ENCODE data around the gene ARHGDIG.
A peak's percentile ranks its signal among the peaks of the same experiment; 100 is the strongest.
"Not testable (repeated sequence)": the region's sequence is repeated elsewhere in the genome, so short reads cannot be mapped to it uniquely, and the experiment has no call there.

The ARHGDIG gene

DNA sequence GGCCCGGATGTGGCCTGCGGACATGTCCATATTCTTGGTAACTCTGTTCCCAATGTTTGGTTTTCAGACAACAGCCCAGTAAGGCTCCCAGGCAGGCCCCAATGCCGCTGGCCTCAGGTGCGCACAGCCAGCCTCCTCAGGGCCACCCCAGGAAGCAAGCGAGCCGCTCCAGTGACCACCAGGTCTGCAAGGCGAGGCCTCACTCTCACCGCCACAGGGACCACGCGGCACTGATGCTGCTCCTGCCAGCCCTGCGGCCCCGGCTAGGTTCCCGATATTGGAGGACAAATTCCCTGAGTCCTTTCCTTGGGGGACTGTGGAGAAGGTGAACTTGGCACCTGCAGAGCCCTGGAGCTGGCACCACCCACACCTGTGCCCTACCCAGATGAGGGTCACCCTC, 21.6 kb downstream of the ARHGDIG start:
- DNase-seq = no peak

DNA sequence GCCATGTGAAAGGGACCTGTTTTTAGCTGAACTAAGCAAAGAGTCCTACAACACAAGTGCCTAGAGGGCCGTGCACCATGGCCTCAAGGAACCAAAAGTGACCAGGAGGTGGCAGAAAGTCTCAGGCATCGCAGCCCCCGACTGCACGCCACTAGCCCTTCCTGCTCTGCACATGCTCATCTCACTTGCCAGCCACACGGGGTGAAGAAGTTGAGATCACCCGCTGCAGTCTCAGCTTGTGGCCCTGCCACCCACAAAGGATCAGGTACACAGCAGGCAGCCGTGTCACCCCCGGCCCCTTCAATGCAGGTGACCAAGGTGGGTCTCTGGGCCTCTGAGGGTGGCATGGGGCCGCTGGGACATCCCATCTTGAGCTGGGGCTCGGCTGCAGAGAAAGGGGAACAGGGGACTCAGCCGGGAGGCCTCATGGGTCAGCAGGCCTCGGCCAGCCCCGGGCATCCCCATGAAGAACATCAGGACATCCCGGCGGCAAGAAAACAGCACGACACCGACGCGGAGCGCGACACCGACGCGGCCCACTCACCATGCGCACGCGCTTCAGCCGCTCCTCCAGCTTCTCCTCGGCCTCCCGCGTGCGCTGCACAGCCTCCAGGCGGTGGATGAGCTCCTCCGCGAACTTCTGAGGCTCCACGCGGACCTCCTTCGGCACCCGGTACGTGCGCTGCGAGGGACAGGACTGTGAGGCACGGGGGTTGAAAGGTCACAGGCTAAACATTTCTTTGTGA, 23.5 kb downstream of the ARHGDIG start:
- DNase-seq = no peak

DNA sequence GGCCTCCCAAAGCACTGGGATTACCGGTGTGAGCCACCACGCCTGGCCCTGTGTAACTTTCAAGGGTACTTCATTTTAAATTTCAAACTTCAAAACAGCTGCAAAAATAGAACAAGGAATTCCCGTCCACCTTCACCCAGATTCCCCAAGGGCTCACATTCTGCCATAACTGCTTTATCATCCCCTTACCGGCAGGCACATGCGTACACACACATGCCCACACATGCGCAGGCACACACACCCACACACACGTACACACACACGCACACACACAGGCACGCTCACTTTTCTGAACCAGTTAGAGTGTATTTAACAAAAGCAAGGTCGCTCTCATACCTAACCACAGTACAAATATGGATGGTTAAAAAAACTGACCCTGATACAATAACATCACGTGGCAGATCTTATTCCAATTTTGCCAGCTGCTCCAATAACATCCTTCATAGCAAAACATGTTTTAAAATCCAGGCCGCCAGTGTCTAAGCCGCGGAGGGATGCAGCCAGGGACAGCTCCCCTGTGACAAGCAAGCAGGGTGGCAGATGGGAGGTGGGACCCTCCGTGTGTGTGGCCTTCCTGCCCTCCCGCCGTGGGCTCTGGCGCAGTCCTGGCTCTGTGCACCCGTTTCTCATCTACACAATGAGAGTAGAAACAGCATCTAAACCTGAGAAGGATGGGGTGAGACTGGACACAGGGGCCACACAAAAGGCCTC, 25.7 kb downstream of the ARHGDIG start:
- no peak for DNase-seq

DNA sequence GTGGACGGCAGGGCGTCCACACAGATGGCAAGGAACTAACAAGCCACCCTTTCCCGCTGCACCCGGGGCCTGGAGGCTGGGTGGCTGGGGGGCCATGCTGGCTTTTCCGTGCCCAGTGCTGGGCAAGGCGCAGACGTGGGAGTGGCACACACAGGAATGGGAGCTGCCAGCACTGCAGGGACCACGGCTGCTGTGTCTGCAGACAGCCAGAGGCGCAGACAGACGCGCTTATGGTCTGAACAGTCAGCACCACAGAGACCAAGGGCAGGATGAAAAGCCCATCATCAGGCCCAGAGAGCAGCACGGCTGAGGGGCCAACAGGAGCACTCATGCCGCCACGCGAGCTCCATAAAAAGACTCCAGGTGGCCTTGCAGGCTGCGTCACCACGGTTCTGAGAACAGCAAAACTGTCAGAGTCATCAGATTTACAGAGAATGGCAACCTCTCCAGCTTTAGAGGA, 26.6 kb downstream of the ARHGDIG start:
- DNase-seq = no peak

GRCh38 chr16:307691-308312, 27.4 kb downstream of the ARHGDIG start:
- no peak for DNase-seq

- DNase-seq = no peak
Measured at GRCh38 chr16:309476-309875, 29.1 kb downstream of the ARHGDIG start.

DNA sequence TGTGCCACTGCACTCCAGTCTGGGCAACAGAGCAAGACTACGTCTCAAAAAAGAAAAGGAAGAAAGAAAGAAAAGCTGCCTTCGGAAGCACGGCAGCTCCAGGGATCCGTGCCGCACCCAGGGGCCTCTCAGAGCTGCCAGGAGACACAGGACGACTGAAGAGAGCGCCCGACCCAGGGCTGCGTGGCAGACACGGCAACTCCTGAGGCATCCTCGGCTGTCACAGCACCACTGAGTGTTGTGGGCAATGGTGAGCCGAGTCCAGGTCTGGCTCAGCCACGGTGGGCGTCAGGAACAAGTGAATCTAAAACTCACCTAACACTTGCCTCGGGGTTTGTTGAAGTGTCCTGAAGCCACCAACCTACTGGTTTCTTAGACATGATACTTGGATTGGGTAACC, 31.3 kb downstream of the ARHGDIG start:
- DNase-seq = no peak

GRCh38 chr16:314351-314750, 34.0 kb downstream of the ARHGDIG start:
- no peak for DNase-seq

- DNase-seq = no peak
Measured at GRCh38 chr16:314795-315299, 34.5 kb downstream of the ARHGDIG start.

DNA sequence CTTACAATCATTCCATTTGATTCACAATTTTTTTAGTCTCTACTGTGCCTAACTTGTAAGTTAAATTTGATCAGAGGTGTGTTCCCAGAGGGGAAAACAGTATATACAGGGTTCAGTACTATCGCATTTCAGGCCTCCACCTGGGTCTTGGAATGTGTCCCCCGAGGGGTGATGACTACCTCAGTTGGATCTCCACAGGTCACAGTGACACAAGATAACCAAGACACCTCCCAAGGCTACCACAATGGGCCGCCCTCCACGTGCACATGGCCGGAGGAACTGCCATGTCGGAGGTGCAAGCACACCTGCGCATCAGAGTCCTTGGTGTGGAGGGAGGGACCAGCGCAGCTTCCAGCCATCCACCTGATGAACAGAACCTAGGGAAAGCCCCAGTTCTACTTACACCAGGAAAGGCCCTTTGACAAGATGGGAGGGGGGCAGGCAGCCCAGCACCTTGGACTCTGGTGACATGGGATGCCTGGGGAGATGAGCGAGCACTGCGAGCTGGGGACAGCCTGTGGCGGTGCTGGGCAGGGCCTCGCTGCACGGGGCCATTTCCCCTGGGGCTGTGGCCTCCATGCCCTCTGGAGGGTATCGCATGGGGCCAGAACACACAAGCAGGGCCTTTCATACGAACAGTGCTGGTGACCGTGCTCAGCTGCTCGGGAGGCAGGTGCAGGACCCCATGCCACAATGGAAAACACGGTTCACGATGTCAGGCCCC, 36.5 kb downstream of the ARHGDIG start:
- no peak for DNase-seq

- no peak for DNase-seq
Measured at GRCh38 chr16:317583-317982, 37.2 kb downstream of the ARHGDIG start.

GRCh38 chr16:318628-319027, 38.2 kb downstream of the ARHGDIG start:
- no peak for DNase-seq

- no peak for DNase-seq
Measured at GRCh38 chr16:320206-320605, 39.8 kb downstream of the ARHGDIG start.

- no peak for DNase-seq
Measured at GRCh38 chr16:321532-321931, 41.1 kb downstream of the ARHGDIG start.

DNA sequence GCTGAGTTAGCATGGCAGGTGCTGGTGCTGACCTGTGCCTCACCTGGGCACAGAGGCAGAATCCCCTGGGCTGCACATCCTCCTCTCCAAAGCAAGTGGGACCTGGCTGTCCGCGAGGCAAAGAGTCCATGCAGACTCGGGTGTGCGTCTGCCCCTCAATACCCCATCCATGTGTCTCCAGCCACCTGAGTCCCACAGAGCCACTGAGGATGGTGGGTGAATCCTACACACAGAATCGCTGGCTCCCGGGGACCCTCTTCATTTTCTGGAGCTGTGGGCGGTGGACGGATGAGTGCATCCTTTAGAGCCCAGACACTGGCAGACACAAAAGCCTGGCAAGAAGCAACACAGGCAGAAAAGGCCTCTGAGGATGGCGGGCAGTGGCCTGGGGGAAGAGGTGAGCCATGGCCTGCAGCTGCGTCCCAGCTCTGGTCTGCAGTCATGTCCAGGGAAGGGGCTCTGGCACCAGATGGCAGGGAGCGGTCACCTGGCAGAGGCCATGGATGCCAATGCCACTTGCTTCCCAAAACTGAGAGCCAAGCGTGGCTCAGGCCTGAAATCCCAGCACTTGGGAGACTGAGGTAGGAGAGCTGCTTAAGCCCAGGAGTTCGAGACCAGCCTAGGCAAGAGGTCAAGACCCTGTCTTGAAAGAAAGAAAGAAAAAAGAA, 42.2 kb downstream of the ARHGDIG start:
- DNase-seq = no peak

DNA sequence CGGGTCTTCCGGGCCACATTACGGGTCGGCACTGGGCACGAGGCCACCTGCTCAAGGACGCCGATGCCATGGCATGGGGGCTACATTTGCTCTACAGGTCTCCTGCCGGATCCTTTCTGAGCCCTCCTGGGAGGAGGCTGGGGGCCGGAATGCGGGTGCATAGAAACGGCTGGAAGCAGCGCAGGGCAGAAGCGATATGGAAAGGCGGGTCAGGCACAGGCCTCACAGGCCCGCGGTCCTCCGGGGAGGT, 43.7 kb downstream of the ARHGDIG start:
- no peak for DNase-seq

- peak; percentile 64 for DNase-seq
Measured at GRCh38 chr16:324451-325334, 44.3 kb downstream of the ARHGDIG start.

GRCh38 chr16:325375-326145, 45.2 kb downstream of the ARHGDIG start:
- no peak for DNase-seq

GRCh38 chr16:330741-331140, 50.4 kb downstream of the ARHGDIG start:
- DNase-seq = no peak

DNA sequence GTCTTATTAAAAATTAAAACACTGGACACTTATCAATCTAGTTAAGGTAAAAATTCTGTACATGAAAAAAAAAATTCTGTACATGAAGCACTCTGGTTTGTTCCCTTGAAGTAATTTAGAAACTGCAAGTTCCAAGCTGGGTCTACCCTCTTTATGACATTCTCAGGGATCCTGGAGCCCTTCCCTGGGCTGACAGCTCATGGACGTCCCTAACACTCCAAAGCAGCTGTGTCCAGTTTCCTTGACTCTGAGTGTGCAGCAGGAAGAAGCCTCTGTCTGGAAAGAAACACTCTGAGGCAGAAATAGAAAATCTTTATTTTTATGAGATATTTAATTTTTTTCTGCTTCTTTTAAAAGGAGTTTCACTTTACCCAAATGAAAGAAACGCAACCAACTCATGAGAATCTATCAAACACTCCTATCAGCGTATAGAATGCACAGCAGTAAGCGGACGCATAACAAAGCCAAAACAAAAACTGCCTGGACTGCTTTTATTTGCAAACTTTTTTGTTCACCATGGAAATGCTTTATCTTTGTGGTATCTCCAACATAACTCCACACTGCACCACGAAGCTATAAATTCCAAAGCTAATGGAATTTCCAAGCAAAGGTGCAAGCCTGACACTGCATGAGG, 50.9 kb downstream of the ARHGDIG start:
- DNase-seq = not testable (repeated sequence)

All from activated naive CD4-positive, alpha-beta T cell treated with Interleukin-2 at 50 U/mL for 16 hours (primary cell).